ENCODE measurements around the gene TIMD4.
"Not testable (repeated sequence)": the region's sequence is repeated elsewhere in the genome, so short reads cannot be mapped to it uniquely, and the experiment has no call there.

The TIMD4 gene

DNA sequence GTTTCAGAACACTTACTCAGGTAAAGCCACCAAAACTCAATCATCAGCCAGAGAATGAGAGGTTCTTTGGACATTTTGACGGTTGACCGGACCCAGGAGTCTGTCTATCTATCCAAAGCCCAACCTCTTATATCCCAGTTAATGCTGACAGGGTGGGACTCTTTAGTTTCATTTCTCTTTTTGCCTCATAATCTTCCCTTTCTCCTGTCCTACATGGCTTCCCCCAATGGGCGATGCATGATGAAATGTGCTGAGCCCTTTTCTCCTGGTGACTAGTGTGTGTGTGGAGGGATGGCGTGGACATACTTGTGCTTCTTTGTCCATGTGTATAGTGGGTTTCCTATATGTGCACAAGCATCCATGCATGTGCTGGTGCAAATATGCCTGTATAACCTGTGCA lies at the start of gene TIMD4:
TIMD4 (minus strand) TSS at position 102 of the 400 bp plus-strand sequence; CDS start at position 74, 28 bp downstream.
- DNase-seq (ENCODE audit: low read depth in 2 of 2), result no peak

DNA sequence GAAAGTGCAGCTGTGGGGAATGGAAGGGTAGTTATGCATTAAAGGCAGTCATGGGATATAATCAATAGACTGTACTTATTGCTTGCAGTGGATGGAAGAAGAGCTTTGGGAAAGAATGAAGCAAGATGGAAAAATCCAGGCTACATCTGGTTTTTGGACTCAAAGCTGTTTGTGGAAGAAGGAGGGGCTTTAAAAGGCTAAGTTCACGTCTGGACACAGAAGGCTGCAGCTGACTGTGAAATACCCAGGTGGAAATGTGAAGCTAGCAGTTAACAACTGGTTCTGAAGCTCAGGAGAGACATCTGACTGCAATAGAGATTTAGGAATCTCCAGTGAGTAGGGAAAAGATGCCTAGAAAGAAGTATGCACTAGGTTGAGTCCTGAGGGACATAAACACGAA lies 43.2 kb upstream of the TIMD4 start:
- DNase-seq (ENCODE audit: low read depth in 2 of 2), result no peak

DNA sequence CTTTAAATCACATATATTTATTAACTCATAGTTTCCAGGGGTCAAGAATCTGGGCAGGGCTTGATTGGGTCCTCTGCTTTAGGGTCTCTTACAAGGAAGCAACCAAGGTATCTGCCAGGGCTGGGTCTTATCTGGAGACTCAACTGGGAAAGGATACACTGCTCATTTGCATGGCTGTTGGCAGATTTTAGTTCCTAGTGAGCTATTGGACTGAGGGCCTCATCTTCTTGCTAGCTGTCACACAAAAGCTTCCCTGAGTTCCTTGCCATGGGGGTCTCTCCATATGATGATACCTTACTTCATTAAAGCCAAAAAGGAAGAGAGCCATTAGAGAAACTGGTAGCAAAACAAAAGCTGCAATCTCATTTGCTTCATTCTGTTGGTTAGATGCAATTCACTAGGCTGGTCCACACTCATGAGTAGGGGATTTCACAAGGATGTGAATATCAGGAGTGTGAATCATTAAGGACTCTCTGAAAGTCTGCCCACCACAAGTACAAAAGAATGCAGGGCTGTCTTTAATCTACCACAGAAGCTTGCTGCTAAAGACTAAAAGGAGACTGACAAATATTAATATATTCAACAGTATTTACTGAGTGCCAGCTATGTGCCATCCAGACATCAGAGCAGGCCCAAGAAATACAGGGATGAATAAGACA lies 42.0 kb upstream of the TIMD4 start:
- DNase-seq (ENCODE audit: low read depth in 2 of 2), result no peak

DNA sequence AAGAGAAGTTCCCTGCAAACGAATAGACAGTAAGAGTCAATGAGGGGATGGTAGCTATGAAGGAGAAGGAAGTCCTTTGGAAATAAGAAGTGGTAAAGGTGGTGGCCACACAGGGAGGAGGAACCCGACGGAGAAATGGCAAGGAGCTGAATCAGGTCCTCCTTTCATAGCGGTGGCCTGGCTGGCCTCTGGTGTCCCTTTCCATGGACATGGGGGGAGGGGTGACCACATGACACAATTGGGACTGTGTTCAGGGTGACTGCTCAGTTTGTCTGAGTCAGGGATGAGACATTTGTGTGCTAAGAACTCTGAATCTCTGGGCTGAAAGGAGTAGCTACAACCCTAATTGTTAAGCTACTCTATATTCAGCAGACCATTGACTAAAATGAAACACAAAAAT lies 28.7 kb upstream of the TIMD4 start:
- DNase-seq (ENCODE audit: low read depth in 2 of 2), result no peak

DNA sequence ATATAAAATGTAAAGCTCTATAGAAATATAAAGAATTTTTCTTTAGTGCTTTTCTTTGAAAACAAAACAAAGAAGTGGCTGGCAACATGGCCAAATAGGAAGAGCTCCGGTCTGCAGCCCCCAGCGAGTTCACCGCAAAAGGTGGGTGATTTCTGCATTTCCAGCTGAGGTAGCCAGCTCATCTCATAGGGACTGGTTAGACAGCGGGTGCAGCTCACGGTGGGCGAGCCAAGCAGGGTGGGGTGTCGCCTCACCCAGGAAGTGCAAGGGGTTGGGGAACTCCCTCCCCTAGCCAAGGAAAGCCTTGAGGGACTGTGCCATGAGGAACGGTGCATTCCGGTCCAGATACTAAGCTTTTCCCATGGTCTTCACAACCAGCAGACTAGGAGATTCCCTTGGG lies 21.0 kb upstream of the TIMD4 start:
- DNase-seq (ENCODE audit: low read depth in 2 of 2), result no peak

DNA sequence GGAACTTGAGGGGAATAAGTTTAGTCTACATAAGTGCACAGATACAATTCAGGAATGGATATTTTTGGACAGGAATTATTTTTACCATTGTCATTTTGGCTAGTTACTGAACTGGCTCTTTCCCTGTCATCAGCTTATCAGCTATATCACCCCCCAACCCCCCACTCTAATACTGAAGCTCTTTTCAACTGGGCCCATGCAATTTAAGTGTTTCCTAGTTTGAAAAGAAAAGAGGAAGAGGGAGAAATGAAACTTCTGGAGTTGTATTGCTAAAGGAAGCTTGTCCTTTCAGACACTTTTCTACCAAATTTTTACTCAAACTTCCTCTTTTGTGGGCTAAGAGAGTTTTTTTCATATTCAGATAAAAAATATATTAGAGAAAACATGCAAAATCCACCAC lies 18.5 kb upstream of the TIMD4 start:
- DNase-seq (ENCODE audit: low read depth in 2 of 2), result no peak

DNA sequence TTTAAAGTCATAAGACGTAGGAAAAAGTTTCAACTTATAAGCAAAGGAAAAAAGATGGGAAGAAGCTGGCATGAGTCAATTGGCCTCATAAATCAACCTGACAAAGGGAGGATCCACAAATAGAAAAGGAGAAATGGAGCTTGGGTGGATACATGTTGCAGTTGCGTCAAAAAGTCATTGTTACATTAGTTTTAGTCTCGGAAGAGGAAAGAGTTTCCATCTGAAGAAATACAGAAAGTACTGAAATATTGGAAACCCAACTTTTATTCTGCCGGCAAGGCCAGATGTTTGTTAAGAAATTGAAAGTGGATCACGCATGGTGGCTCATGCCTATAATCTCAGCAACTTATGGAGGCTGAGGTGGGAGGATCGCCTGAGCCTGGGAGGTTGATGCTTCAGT lies 11.3 kb upstream of the TIMD4 start:
- no peak for DNase-seq (ENCODE audit: low read depth in 2 of 2)

DNA sequence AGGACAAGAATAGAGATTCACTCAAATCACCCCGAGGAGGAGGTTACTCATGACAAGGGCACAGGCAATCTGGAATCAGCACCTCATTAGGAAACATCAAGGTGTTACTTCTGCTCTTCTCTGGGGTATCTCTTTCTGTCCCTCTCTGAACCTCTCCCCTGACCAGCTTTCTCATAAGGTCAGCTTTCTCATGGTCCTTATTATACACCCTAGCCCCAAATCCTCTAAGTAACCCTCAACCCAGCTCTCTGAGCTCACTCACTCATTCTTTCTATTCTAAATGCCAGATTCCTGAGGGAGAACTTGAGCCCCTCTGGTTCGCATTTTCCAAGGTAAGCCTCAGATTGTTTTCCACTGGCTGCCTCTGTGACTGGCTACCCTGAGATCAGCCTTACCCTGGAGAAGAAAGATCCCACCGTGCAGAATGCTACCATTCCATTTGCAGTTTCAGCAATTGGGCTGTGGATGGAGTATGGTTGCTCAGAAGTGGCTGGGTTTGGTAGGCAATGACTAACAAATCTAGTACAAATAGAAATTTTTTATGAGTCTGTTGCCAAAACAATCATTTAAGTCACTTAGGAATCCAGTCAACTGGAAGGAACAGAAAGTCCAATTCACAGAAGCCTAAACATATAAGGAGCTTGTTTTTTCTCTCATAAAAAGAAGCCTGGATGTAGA lies 9.0 kb upstream of the TIMD4 start:
- DNase-seq (ENCODE audit: low read depth in 2 of 2), result no peak

DNA sequence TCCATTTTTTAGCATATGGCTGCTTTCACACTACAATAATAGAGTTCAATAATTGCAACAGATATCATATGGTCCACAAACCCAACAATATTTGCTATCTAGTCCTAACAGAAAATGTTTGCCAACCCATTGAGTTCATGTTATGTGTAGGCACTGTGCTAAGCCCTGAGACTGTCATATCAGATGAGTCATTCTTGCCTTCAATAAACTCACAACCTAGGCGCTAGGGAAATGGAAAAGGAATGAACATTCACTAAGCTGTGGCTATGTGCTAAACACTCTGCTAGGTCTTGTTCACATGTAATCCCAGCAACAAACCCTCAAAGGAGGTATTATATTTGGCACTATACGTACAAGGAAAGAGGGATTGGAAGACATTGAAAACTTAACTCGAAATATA lies 8.4 kb upstream of the TIMD4 start:
- DNase-seq (ENCODE audit: low read depth in 2 of 2), result no peak

DNA sequence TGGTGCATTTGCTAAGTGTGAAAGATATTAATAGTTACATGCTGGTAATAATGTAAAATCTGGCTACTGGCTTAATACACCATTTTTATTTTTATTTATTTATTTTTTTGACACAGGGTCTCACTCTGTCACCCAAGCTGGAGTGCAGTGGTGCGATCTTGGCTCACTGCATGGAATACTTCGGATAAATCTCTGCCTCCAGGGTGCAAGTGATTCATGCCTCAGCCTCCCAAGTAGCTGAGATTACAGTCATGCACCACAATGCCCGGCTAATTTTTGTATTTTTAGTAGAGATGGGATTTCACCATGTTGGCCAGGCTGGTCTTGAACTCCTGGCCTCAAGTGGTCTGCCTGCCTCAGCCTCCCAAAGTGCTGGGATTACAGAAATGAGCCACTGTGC lies 4.4 kb upstream of the TIMD4 start:
- not testable (repeated sequence) for DNase-seq (ENCODE audit: low read depth in 2 of 2)

DNA sequence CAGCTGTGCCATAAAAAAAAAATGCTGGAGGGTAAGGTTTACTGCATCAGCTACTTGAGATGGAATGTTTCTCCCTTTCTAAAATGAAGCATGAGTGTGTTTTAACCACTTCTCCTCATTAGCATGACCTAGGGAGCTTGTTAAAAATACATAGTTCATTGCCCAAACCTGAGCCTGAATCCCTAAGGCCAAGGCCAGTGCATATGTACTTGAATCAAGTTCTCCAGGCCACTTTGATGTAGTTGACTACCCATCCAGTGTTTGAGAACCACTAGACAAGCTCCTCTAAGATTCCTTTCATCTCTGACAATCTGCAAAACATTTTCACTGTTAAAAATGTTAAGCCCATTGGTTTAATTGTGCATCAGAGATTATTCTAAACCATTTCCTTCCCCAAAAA lies 6.7 kb downstream of the TIMD4 start:
- no peak for DNase-seq (ENCODE audit: low read depth in 2 of 2)

DNA sequence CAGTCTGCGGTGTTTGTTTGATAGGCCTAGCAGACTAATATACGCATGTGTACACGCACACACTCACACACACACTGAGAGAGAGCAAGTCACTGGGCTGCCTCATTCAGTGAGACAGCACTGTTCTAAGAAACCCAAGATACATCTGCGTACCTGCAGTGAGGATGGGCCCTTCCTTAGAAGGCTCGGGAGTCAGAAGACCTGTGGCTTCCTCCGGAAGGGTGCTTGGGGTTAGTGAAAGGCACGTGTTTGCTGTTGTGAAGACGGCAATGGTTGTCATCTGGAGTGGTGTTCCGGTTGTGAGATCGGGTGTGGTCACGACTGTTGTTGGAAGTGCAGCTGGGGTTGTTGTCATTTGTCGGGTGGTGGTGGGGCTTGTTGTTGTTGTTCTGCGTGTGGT lies 11.7 kb downstream of the TIMD4 start:
- DNase-seq (ENCODE audit: low read depth in 2 of 2), result no peak

DNA sequence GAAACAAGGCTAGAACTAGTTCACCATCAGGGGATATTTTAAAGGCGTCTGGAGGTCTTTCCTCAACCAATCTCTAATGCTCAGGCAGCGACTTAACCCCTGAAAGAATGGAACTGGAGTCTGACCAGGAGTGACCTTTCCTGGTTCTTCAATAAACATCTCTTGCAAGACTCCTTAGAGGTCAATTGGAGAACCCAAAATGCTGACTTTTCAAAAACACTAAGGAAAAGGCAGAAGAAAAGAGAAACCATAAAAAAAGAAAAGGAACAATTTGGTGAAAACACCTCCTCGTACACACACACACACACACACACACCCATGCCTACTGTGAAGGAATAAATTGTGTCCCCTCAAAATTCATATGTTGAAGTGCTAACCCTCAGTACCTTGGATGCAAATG lies 12.3 kb downstream of the TIMD4 start:
- no peak for DNase-seq (ENCODE audit: low read depth in 2 of 2)

DNA sequence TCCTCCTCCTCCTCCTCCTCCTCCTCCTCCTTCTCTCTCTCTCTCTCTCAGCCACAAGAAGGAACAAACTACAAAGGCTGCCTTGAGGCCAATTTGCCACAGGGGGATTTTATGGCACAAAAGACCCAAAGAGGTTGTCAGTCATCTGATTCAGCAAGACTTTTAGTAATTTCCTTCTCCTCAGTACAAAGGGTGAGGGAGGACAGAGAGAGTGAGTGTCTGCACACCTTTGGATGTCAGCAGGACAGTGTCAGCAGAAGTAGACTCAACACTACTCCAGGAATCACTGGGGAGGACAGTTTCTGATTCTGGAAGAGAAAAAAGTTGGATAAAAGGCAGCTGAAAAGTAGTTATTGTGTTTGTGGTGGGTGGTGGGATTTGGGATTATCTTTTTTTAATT lies 13.6 kb downstream of the TIMD4 start:
- no peak for DNase-seq (ENCODE audit: low read depth in 2 of 2)

DNA sequence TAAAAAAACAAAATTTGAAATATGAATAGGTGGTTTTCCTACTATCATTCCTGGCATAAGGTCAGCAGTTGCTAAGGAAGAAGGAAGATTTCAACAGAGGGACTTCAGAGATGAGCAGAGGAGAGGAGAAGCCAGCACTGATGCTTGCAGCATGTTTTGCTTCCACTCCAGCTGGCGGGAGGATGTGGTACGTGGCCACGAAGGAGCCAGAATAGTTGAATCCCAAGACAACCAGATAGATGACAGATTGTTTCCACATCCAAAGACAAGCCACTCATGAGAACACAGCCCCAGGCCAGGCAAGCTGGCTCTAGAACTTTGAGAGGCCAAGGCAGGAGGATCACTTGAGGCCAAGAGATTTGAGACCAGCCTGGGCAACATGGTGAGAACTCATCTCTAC lies 15.1 kb downstream of the TIMD4 start:
- no peak for DNase-seq (ENCODE audit: low read depth in 2 of 2)

DNA sequence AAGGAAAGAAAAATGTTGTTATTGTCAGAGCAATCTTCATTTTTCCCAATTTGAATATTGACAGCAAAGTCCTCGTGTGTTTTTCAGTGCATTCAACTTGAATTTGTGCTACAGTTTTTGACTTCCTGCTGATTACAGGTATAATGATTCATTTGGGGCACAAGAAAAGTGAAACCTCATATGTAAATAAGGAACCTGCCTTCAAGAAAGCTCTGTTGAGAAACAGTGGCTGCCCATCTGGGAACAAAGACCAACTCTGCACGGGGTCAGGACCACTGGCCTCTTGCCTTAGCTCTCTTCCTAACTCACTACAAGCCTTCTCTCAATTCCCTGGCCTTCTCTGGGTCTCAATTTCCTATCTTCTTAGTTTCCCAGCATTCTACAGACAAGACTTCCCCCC lies 21.0 kb downstream of the TIMD4 start:
- DNase-seq (ENCODE audit: low read depth in 2 of 2), result no peak

DNA sequence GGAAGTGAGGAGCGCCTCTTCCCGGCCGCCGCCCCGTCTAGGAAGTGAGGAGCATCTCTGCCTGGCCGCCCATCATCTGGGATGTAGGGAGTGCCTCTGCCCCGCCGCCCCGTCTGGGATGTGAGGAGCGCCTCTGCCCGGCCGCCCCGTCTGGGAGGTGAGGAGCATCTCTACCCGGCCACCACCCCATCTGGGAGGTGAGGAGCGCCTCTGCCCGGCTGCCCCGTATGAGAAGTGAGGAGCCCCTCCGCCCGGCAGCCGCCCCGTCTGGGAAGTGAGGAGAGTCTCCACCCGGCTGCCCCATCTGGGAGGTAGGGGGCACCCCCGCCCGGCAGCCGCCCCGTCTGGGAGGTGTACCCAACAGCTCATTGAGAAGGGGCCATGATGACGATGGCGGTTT lies 22.6 kb downstream of the TIMD4 start:
- not testable (repeated sequence) for DNase-seq (ENCODE audit: low read depth in 2 of 2)

DNA sequence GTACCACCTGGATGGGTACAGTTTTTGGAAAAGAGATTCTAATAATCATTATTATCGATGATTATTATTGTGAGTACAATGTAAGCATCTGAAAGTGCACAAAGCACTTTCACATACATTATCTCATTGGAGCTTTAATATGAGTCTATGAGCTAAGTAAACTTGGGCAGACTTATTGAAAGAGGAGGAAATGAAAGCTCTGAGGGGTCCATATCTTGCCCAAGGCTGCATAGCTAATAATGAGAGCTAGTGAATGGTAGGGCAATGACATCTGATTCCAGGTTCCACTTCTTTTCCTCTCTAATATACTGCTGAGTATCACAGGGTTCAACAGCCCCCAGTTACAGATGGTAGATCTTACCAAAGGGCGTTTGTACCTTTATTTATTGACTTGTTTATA lies 26.1 kb downstream of the TIMD4 start:
- DNase-seq (ENCODE audit: low read depth in 2 of 2), result no peak

DNA sequence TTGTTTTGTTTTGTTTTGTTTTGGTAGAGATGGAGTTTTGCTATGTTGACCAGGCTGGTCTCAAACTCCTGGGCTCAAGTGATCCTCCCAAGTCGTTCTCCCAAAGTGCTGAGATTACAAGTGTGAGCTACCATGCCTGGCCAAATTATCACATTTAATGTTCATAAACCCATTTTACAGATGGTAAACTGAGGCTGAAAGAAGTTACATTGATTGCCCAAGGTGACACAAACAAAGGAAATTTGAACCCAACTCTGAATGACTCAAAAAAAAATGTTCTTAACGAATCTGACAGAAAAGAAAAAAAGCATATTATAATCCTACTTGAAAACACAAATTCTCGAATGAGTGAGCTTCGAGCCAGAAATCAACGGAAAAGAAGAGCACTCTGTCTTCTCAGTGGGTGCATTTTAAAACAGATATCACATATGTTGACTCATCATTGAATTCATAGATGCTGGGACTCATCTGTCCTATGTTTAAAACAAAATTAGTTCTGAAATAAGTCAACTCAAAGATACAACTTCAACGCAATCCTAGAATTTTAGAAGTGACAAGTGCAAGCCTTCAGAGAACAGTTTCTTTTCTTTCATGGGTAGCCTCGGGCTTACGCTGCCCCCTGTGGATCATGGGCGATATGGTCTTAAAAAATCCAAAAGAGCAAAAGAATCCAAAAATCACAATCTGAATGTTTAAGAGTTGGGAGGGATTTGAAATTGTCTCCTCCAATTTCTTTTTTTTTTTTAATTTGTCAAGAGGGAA lies 28.4 kb downstream of the TIMD4 start:
- DNase-seq (ENCODE audit: low read depth in 2 of 2), result peak; percentile 33 to 40

DNA sequence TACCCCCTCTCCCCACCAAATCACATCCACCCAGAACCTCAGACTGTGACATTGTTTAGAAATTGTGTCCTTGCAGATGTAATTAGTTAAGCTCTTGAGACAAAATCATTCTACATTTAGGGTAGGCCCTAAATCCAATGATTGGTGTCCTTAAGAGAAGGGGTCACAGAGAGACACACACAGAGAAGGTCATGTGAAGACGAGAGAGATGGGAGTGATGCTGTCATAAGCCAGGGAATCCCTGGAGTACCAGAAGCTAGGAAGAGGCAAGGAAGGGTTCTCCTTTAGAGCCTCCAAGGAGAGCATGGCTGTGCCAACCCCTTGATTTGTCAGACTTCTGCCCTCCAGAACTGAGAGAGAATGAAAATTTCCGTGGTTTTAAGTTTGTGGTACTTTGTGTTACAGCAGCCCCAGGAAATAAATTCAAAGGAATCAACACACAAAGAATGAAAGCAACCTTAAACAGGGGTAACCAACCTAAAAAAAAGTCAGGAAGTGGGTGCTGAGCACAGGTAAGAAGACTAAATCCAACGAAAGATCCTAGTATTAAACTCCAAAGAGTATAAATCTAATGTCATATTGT lies 33.6 kb downstream of the TIMD4 start:
- no peak for DNase-seq (ENCODE audit: low read depth in 2 of 2)

DNA sequence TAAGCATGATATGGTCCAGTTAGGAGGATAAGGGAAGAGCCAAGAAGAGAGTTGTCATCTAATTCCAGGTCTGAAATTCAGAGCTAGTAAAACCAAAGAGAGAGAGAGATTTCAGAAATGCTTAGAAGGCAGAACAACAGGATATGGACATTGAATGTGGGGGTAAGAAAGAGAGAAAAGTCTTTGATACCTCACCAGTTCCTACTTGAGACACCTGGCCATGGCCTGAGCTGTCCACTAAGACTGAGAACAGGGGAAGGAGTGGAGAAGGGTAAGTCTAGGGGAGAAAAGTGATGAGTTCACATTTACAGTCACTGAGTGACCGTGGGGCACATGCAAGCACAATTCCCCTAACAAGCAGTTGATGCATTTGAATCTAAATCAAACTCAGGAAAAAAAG lies 35.5 kb downstream of the TIMD4 start:
- DNase-seq (ENCODE audit: low read depth in 2 of 2), result no peak

DNA sequence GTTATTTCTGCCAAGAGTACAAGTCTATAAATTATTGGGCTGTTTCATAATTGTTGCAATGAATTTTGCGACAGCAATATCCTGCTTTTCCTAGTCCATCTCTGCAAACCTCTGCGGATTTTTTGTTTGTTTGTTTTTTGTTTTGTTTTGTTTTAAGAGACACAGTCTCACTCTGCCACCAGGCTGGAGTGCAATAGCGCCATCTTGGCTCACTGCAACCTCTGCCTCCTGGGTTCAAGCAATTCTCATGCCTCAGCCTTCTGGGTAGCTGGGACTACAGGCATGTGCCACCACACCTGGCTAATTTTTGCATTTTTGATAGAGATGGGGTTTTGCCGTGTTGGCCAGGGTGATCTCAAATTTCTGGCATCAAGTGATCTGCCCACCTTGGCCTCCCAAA lies 37.3 kb downstream of the TIMD4 start:
- DNase-seq (ENCODE audit: low read depth in 2 of 2), result not testable (repeated sequence)
